T-helper 1 cell treated with Interleukin-12 subunit alpha and Interleukin-12 subunit beta and Interleukin-4 antibody, amounts not matched to agents 30 μg/mL and 1 μg/mL, for 36 hours (primary cell): Measurements from ENCODE around the gene S100Z.
"Not testable (repeated sequence)": the region's sequence is repeated elsewhere in the genome, so short reads cannot be mapped to it uniquely, and the experiment has no call there.

Experiments used
- H3K27ac Mint-ChIP-seq: one replicate; pipeline ENCODE4 v1.8.0; 2021; ENCODE audit warnings: mild to moderate bottlenecking, mixed read lengths
- H3K27me3 Mint-ChIP-seq: one replicate; pipeline ENCODE4 v1.8.0; 2021; ENCODE audit warnings: low read depth, mixed read lengths
- H3K36me3 Mint-ChIP-seq: one replicate; pipeline ENCODE4 v1.8.0; 2021; ENCODE audit warnings: low read depth, mixed read lengths
- H3K4me1 Mint-ChIP-seq: one replicate; pipeline ENCODE4 v1.8.0; 2021; ENCODE audit warnings: low read depth, mixed read lengths
- H3K4me3 Mint-ChIP-seq: one replicate; pipeline ENCODE4 v1.8.0; 2021; ENCODE audit warnings: mild to moderate bottlenecking, moderate library complexity, mixed read lengths
- H3K9me3 Mint-ChIP-seq: one replicate; pipeline ENCODE4 v1.8.0; 2021; ENCODE audit warnings: mixed read lengths

S100Z gene

DNA sequence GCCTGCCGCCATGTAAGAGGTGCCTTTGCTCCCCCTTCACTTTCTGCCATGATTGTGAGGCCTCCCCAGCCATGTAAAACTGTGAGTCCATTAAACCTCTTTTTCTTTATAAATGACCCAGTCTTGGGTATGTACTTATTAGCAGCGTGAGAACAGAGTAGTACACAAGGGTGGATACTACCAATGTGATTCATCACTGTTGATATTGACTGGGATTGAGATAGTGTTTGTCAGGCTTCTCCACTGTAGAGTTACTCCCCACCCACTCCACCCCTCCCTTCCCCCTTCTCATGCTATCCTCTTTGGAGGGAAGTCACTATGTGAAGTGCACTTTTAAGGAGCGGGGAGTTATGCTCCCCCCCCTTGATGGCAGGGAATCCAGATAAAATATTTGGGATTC, 91.6 kb downstream of the S100Z start:
- Mint-ChIP-seq H3K4me1 (peaks cover 3% of the 10 kb centered on the region), H3K9me3 (peaks cover 5% of the 10 kb centered on the region), H3K36me3 (no peaks in the 10 kb centered on the region), H3K27ac (no peak overlapping the region), H3K27me3 (peaks cover 22% of the 10 kb centered on the region), H3K4me3 (no peak overlapping the region)

DNA sequence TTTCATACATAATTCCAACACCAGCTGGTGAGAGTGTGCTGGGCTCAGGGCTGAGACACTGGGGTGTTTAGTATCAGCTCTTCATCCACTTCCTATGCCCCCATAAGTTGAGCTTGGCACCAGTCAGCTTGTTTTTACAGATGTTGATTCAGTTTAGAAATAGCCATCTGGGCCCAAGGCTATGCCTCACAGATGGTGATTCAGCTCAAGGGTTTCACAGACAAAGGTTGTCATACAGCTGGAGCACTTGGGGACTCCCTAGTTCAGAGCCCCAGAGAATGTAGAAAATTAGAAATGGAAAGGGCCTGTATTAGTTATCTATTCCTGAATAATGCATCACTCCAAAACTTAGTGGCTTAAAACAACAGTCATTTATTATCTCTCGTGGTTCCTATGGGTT, 92.8 kb downstream of the S100Z start:
- H3K4me3 Mint-ChIP-seq, result no peak overlapping the region
- peaks cover 5% of the 10 kb centered on the region for H3K9me3 Mint-ChIP-seq
- peaks cover 29% of the 10 kb centered on the region for H3K27me3 Mint-ChIP-seq
- H3K4me1 Mint-ChIP-seq, result peaks cover 3% of the 10 kb centered on the region
- no peak overlapping the region for H3K27ac Mint-ChIP-seq
- H3K36me3 Mint-ChIP-seq, result no peaks in the 10 kb centered on the region

DNA sequence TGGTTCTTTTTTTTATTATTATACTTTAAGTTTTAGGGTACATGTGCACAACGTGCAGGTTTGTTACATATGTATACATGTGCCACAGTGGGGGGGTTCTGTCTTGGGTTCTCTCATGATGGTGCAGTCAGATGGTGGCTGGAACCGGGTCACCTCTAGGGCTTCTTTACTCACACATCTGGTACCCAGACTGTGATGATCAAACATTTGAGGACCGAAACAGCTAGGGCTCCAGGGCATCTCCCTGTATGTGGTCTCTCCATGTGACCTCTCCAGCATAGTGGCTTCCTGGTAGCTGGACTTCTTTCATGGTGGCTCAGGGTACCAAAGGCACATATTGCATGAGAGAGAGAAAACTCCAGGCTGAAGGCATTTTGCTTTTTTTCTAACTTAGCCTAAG, 93.2 kb downstream of the S100Z start:
- no peak overlapping the region for H3K27ac Mint-ChIP-seq
- no peak overlapping the region for H3K4me3 Mint-ChIP-seq
- peaks cover 28% of the 10 kb centered on the region for H3K27me3 Mint-ChIP-seq
- H3K36me3 Mint-ChIP-seq, result no peaks in the 10 kb centered on the region
- H3K9me3 Mint-ChIP-seq, result peaks cover 5% of the 10 kb centered on the region
- H3K4me1 Mint-ChIP-seq, result peaks cover 3% of the 10 kb centered on the region

DNA sequence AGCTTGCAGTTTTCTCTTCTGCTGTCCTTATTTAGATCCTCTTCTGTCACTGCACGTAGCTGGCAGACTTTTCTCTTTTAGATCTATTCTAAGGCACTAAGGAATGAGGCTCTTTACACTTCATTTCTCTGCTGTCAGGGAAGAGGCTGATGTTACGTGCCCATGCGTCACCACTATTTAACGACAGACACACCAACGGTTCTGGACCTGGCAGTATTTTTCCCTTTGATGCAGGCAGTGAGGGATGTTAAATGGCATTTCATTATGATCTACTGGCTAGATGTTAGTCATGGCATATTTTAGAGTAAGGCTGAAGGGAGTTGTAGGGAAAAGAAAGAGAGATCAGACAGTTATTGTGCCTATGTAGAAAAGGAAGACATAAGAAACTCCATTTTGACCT, 94.8 kb downstream of the S100Z start:
- H3K36me3 Mint-ChIP-seq, result no peaks in the 10 kb centered on the region
- peaks cover 32% of the 10 kb centered on the region for H3K27me3 Mint-ChIP-seq
- no peaks in the 10 kb centered on the region for H3K4me1 Mint-ChIP-seq
- no peak overlapping the region for H3K4me3 Mint-ChIP-seq
- peaks cover 5% of the 10 kb centered on the region for H3K9me3 Mint-ChIP-seq
- no peak overlapping the region for H3K27ac Mint-ChIP-seq

DNA sequence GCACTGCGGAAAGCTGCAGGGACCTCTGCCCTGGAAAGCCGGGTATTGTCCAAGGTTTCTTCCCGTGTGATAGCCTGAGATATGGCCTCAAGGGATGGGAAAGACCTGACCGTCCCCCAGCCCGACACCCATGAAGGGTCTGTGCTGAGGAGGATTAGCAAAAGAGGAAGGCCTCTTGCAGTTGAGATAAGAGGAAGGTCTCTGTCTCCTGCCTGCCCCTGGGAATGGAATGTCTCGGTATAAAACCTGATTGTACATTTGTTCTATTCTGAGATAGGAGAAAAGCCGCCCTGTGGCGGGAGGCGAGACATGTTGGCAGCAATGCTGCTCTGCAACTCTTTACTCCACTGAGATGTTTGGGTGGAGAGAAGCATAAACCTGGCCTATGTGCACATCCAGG, 95.4 kb downstream of the S100Z start:
- not testable (repeated sequence) for H3K27ac Mint-ChIP-seq, H3K4me1 Mint-ChIP-seq, H3K36me3 Mint-ChIP-seq, H3K4me3 Mint-ChIP-seq, H3K9me3 Mint-ChIP-seq
- peaks cover 36% of the 10 kb centered on the region for H3K27me3 Mint-ChIP-seq

DNA sequence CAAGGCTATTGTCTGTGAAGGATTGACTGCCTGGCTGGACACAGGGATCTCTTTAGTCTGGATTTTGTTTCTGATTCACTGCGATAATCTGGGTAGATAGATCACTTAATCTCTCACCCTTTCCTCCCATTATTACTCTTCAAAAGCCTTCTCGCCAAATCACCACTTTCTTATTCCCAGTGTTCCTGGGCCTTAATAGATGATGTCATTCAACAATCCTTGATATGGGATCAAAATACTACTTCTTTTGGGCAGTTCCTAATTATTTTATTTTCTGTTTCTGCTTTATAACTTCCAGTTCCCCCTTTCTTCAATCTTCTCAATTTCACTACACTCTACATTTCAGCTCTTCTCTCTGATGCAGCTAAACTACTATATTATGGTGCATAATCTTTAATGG, 96.3 kb downstream of the S100Z start:
- peaks cover under 1% of the 10 kb centered on the region for H3K9me3 Mint-ChIP-seq
- H3K27me3 Mint-ChIP-seq, result peaks cover 43% of the 10 kb centered on the region
- no peak overlapping the region for H3K4me3 Mint-ChIP-seq
- no peak overlapping the region for H3K27ac Mint-ChIP-seq
- H3K4me1 Mint-ChIP-seq, result no peaks in the 10 kb centered on the region
- H3K36me3 Mint-ChIP-seq, result no peaks in the 10 kb centered on the region

DNA sequence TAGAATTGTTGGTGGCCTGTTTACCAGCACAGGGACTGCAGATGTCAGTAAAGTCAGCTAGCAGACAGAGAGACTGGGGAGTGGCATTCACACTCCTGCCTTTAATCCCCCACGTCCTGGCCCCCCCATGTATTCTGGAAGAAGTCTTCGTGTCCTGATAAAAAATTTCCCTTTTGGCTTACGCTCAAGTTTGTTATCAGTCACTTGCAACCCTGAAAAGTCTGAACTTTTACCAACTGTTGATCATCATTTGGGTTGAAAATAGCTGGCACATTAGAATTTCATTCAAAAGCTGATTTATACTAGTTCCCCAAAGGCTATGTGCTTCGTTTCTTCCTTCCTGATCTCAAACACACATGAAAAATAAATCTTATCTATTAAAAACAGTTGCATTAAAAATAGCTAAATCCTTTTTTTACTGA, 97.3 kb downstream of the S100Z start:
- H3K36me3 Mint-ChIP-seq, result no peaks in the 10 kb centered on the region

DNA sequence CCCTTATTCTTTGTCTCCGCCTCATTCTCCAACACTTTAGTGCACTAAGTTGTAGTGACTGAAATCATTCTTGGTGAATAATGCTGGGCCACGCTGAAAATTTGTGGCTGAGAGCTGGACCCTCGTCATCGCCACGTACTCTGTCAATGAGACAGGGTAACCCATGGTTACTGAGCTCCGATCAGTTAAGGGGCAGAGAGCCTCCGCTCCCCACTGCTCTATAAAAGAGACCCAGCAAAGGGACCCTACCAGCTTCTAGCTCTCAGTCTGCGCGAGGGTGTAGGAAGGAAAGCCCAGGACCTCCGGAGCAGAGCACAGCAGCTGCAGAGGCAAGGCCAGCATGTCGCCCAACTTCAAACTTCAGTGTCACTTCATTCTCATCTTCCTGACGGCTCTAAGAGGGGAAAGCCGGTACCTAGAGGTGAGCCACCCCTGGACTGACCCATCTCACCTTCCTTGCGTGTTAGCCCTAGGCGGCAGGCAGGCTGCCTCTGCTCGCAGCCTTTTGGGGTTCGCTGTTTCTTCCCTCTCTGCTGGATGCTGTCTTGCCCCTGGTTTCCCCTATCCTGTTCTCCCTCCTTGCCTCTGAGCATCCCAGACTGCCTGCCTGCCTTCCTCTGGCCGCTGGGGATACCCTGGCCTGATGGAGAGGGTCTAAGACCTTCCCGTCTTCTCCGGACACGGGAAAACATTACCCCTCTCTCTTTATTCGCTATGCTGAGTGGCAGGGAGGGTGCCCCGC, 103.2 kb downstream of the S100Z start, which contains the start of gene CRHBP:
Gene CRHBP, plus strand, starts transcription at position 251 of the 742 bp plus-strand sequence. Its CDS starts 90 bp downstream, at position 341.
- Mint-ChIP-seq H3K4me1 (no peaks in the 10 kb centered on the region), H3K4me3 (no peak within 1 kb of the TSS), H3K27me3 (peaks cover 68% of the 10 kb centered on the region), H3K36me3 (no peaks in the 10 kb centered on the region), H3K27ac (no peak within 1 kb of the TSS), H3K9me3 (no peaks in the 10 kb centered on the region)

More for the DNA sequence above, 97.3 kb downstream of the S100Z start:
- Mint-ChIP-seq H3K4me1 (no peaks in the 10 kb centered on the region), H3K27ac (no peak overlapping the region), H3K4me3 (no peak overlapping the region), H3K27me3 (peaks cover 47% of the 10 kb centered on the region), H3K9me3 (no peaks in the 10 kb centered on the region)

DNA sequence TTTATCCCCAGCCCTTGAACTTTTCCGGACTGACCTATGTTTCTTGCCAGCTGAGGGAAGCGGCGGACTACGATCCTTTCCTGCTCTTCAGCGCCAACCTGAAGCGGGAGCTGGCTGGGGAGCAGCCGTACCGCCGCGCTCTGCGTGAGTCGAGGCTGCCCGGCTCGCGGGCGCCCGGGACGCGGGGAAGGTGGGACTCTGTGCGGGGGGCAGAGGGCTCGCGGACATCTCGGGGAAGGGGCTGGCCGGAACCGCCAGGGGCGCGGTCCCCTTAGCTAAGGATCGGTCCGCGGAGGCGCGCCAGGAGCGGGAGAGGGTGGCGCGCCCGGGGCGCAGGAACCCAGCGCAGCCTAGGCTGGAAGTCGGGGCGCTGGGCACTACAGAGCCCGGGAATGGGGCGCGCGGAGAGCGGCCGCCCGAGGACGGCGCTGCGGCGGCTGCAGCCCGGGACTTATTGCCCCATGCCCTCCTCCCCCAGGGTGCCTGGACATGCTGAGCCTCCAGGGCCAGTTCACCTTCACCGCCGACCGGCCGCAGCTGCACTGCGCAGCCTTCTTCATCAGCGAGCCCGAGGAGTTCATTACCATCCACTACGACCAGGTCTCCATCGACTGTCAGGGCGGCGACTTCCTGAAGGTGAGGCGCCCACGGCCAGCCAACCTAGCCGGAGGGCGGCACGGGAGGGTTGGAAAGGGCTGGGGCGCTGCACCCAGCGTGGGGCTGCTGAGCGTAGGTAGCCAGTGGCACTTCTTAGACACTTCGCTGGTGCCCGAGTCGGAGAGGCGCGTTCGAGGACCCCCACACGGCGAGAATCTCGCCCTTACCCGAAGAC, 104.0 kb downstream of the S100Z start:
- no peak overlapping the region for H3K27ac Mint-ChIP-seq
- H3K9me3 Mint-ChIP-seq, result no peaks in the 10 kb centered on the region
- no peaks in the 10 kb centered on the region for H3K36me3 Mint-ChIP-seq
- H3K4me1 Mint-ChIP-seq, result no peaks in the 10 kb centered on the region
- peaks cover 66% of the 10 kb centered on the region for H3K27me3 Mint-ChIP-seq
- no peak overlapping the region for H3K4me3 Mint-ChIP-seq

DNA sequence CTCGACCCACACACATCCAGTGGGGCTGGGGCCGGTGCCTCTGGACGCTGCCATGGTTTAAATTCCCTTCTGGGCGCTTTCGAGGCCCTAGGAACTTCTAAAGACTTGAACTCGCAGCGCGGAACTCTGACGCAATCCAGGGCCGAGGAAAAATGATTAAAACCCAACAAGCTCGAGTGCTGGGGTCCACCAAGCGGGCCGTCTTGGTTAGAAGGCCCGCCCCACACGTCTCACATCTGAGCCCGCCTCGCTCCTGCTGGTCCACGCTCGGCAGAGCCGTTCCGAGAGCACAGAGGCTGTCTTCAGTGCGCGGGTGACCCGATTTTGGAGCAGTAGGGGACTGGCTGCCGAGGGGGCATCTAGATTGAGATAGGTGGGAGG, 104.6 kb downstream of the S100Z start:
- Mint-ChIP-seq H3K27me3 (peaks cover 71% of the 10 kb centered on the region), H3K27ac (no peak overlapping the region), H3K4me3 (no peak overlapping the region), H3K9me3 (no peaks in the 10 kb centered on the region), H3K36me3 (no peaks in the 10 kb centered on the region), H3K4me1 (peaks cover 4% of the 10 kb centered on the region)

DNA sequence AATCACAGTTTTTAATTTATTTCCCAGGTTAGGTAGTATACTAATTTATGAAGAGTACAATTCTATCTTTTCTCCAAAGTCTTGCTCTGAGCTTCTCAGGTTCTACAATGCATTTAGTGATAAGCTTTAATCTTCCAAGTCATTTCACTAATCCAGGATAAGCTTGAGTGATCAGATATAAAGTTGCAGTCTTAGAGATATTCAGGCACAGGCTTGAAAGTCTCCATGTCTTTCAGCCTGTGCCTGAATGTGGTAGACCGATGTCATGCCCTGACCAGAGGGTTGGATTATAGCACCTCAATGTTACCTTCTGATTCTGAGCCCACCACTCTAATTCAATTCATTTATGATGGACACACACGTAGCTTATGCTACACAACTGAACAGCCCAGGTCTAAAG, 106.2 kb downstream of the S100Z start:
- Mint-ChIP-seq H3K27me3 (peaks cover 63% of the 10 kb centered on the region), H3K4me3 (no peak overlapping the region), H3K9me3 (no peaks in the 10 kb centered on the region), H3K36me3 (no peaks in the 10 kb centered on the region), H3K27ac (no peak overlapping the region), H3K4me1 (peaks cover 14% of the 10 kb centered on the region)

DNA sequence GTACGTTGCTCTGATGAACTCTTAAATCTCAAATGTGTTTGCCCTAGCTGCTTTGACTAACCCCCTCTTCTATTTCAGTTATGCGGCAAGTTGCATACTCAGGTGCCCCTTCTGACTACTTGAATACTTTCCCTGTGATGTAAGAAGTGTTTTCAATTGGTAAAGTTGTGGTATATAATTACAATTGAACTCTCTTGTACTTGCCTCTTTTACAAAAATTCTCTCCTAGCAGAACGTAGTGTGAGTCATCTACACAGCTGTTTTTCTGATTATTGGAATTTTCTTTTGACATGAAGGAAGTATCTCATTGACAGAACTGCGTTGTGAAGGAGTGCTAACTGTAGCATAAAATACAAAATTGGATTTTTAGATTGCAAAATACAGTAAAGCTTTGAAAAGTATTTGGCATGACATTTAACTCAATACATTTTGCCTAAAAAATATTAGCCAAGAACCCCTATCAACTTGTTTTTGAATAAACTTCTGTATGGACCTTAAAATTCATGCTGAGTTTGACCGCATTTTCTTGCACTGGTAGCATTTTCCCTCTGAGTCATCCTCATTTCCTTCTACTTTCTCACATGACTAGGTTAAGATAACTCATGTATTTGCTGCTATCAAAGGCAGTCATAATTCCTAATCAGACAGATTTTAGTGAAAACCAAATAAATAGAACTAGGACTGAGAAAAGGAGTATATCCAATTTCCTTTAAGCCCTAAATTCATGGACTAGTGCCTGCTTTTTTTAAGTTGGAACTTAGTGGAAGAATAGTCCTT, 109.4 kb downstream of the S100Z start:
- Mint-ChIP-seq H3K9me3 (no peaks in the 10 kb centered on the region), H3K36me3 (no peaks in the 10 kb centered on the region), H3K4me1 (peaks cover 16% of the 10 kb centered on the region), H3K4me3 (no peak overlapping the region), H3K27me3 (peaks cover 56% of the 10 kb centered on the region), H3K27ac (no peak overlapping the region)

DNA sequence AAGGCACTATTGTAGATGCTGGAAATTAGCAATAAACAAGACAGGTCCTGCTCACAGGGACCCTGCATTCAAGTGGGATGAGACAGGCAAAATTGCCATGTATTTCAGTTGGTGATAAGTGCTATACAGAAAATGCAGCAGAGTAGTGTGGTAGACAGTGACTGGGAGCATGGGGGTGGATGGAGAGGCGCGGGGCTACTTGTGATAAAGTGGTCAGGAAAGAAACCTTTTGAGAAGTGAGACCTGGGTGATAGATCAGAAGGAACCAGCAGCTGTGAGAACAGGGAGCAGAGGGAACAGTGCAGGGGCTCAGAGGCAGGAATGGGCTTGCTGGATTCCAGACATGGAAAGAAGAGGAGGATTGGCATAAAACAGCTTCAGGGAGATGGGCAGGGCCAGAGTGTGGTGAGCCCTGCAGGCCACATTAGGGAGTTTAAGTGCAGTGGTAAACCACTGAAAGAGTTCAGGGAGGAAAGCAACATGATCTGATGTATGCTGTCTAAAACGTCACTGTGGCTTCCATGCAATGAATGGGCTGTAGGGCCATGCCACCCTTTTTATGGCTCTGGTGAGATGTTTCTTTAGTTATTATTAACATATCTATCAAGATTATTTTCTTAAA, 110.3 kb downstream of the S100Z start:
- no peaks in the 10 kb centered on the region for H3K9me3 Mint-ChIP-seq
- peaks cover 16% of the 10 kb centered on the region for H3K4me1 Mint-ChIP-seq
- no peak overlapping the region for H3K4me3 Mint-ChIP-seq
- H3K27me3 Mint-ChIP-seq, result peaks cover 47% of the 10 kb centered on the region
- H3K27ac Mint-ChIP-seq, result no peak overlapping the region
- no peaks in the 10 kb centered on the region for H3K36me3 Mint-ChIP-seq

DNA sequence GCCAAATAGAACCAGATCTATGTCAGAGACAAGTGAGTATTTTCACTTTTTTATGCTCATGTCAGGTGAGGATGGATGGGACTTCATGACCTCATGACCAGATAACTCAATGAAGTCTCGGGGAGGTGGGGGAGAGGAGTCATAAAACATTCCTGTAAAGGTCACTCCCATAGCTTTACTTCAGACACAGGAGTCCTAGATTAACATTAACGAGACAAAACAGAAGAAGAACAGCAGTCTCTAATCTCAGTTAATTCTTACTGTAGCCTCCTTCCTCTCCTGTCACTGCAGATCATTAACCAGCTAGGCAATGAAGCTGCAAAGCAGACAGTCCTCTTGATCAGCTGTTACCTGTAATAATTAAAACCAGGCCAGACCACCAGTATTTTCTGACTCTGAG, 114.2 kb downstream of the S100Z start:
- peaks cover 32% of the 10 kb centered on the region for H3K27me3 Mint-ChIP-seq

More for the DNA sequence above, 114.2 kb downstream of the S100Z start:
- H3K36me3 Mint-ChIP-seq, result no peaks in the 10 kb centered on the region
- H3K27ac Mint-ChIP-seq, result no peak overlapping the region
- H3K9me3 Mint-ChIP-seq, result no peaks in the 10 kb centered on the region
- peaks cover 14% of the 10 kb centered on the region for H3K4me1 Mint-ChIP-seq
- no peak overlapping the region for H3K4me3 Mint-ChIP-seq
